ENCODE results near the gene SEMA4B.
A peak's percentile ranks its signal among the peaks of the same experiment; 100 is the strongest.

The SEMA4B gene

GRCh38 chr15:90207252-90207651 is 6.1 kb downstream of the SEMA4B start:
- no peak for DNase-seq

- no peak for DNase-seq
These were observed 7.2 kb downstream of the SEMA4B start for GRCh38 chr15:90208356-90208755.

- DNase-seq = no peak
These were observed 8.5 kb downstream of the SEMA4B start for GRCh38 chr15:90209591-90209990.

GRCh38 chr15:90210593-90210992 is 9.5 kb downstream of the SEMA4B start:
- no peak for DNase-seq

GRCh38 chr15:90211009-90211408 is 9.9 kb downstream of the SEMA4B start:
- no peak for DNase-seq

- peak; percentile 20 to 65 for DNase-seq
These were observed 10.5 kb downstream of the SEMA4B start for GRCh38 chr15:90211440-90212143.

GRCh38 chr15:90212221-90213098 is 11.3 kb downstream of the SEMA4B start:
- no peak for DNase-seq

GRCh38 chr15:90213122-90213817 is 12.1 kb downstream of the SEMA4B start:
- no peak for DNase-seq

- no peak for DNase-seq
These were observed 12.7 kb downstream of the SEMA4B start for GRCh38 chr15:90213818-90214204.

- DNase-seq = peak in 1 of 2 experiments; percentile 28
These were observed 13.5 kb downstream of the SEMA4B start for GRCh38 chr15:90214553-90215196.

GRCh38 chr15:90217671-90218394 is 16.7 kb downstream of the SEMA4B start:
- no peak for DNase-seq

- DNase-seq = peak; percentile 47 to 59
These were observed 18.5 kb downstream of the SEMA4B start for GRCh38 chr15:90219421-90220141.

GRCh38 chr15:90221246-90221900 is 20.2 kb downstream of the SEMA4B start:
- DNase-seq = peak; percentile 73 to 77

GRCh38 chr15:90222547-90222946 is 21.4 kb downstream of the SEMA4B start:
- no peak for DNase-seq

GRCh38 chr15:90223441-90224165 is 22.5 kb downstream of the SEMA4B start:
- DNase-seq = no peak

GRCh38 chr15:90225047-90225446 is 23.9 kb downstream of the SEMA4B start:
- DNase-seq = no peak

- DNase-seq = no peak
These were observed 24.5 kb downstream of the SEMA4B start for GRCh38 chr15:90225504-90226234.

- no peak for DNase-seq
These were observed 26.2 kb downstream of the SEMA4B start for GRCh38 chr15:90227336-90227735.
